OCI-LY3 (cell line): ENCODE data around the gene RNF17.

Source experiments
- H2AFZ ChIP-seq: fragments of 200-600, 300-600 bp; shearing (Covaris generic); 2 replicates; pipeline ENCODE4 v1.6.0; 2014; ENCODE audit warnings: antibody characterized with exemption, low read depth, low read length
- H3K27ac ChIP-seq: fragments of 200-600, 300-600 bp; sonication (generic); 2 replicates; pipeline ENCODE4 v1.5.1; 2014; ENCODE audit warnings: mild to moderate bottlenecking, low read length, moderate library complexity, mixed read lengths
- H3K27me3 ChIP-seq: fragments of 200-600, 300-600 bp; sonication (generic); 2 replicates; pipeline ENCODE4 v1.6.1; 2014; ENCODE audit warnings: low read depth, low read length, mixed read lengths
- H3K36me3 ChIP-seq: fragments of 200-600, 300-600 bp; sonication (generic); replicated peaks from 2 replicates; pipeline ENCODE3; 2014; ENCODE audit warnings: low read depth, low read length, mixed read lengths
- H3K4me1 ChIP-seq: fragments of 300-600, 200-600 bp; sonication (generic); 2 replicates; pipeline ENCODE4 v1.6.1; 2014; ENCODE audit warnings: low read length, mixed read lengths
- H3K4me2 ChIP-seq: fragments of 200-600, 300-600 bp; sonication (generic); 2 replicates; pipeline ENCODE4 v1.6.1; 2014; ENCODE audit warnings: low read length, mixed read lengths
- H3K4me3 ChIP-seq: fragments of 300-600, 200-600 bp; sonication (generic); 2 replicates; pipeline ENCODE4 v1.5.1; 2014; ENCODE audit warnings: antibody characterized with exemption, mild to moderate bottlenecking, low read length, moderate library complexity
- H3K79me2 ChIP-seq: fragments of 300-600, 200-600 bp; shearing (Covaris generic); 2 replicates; pipeline ENCODE4 v1.6.1; 2014; ENCODE audit warnings: mild to moderate bottlenecking, low read length, mixed read lengths
- H3K9ac ChIP-seq: fragments of 300-600, 200-600 bp; shearing (Covaris generic); 2 replicates; pipeline ENCODE4 v1.6.0; 2014; ENCODE audit warnings: mild to moderate bottlenecking, low read length, moderate library complexity
- H3K9me3 ChIP-seq: fragments of 200-600, 300-600 bp; shearing (Covaris generic); 2 replicates; pipeline ENCODE4 v1.6.1; 2014; ENCODE audit warnings: low read length, mixed read lengths; ENCODE audit not compliant: insufficient read depth
- H4K20me1 ChIP-seq: fragments of 200-600, 300-600 bp; sonication (generic); 2 replicates; pipeline ENCODE4 v1.6.1; 2016; ENCODE audit warnings: low read length, mixed read lengths; ENCODE audit not compliant: insufficient read depth
- CTCF ChIP-seq: fragments of 200-600, 300-600 bp; sonication (generic); IDR thresholded peaks from 2 replicates; pipeline ENCODE4 v1.5.1; 2014; ENCODE audit warnings: antibody characterized with exemption, low read length, low read depth
- EZH2phosphoT487 ChIP-seq: fragments of 200-600 bp; shearing (Covaris generic); IDR thresholded peaks from 2 replicates; pipeline ENCODE4 v1.6.1; 2018; ENCODE audit warnings: antibody characterized with exemption, mixed run types, low read depth

RNF17 gene, protein sequence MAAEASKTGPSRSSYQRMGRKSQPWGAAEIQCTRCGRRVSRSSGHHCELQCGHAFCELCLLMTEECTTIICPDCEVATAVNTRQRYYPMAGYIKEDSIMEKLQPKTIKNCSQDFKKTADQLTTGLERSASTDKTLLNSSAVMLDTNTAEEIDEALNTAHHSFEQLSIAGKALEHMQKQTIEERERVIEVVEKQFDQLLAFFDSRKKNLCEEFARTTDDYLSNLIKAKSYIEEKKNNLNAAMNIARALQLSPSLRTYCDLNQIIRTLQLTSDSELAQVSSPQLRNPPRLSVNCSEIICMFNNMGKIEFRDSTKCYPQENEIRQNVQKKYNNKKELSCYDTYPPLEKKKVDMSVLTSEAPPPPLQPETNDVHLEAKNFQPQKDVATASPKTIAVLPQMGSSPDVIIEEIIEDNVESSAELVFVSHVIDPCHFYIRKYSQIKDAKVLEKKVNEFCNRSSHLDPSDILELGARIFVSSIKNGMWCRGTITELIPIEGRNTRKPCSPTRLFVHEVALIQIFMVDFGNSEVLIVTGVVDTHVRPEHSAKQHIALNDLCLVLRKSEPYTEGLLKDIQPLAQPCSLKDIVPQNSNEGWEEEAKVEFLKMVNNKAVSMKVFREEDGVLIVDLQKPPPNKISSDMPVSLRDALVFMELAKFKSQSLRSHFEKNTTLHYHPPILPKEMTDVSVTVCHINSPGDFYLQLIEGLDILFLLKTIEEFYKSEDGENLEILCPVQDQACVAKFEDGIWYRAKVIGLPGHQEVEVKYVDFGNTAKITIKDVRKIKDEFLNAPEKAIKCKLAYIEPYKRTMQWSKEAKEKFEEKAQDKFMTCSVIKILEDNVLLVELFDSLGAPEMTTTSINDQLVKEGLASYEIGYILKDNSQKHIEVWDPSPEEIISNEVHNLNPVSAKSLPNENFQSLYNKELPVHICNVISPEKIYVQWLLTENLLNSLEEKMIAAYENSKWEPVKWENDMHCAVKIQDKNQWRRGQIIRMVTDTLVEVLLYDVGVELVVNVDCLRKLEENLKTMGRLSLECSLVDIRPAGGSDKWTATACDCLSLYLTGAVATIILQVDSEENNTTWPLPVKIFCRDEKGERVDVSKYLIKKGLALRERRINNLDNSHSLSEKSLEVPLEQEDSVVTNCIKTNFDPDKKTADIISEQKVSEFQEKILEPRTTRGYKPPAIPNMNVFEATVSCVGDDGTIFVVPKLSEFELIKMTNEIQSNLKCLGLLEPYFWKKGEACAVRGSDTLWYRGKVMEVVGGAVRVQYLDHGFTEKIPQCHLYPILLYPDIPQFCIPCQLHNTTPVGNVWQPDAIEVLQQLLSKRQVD (N-terminal part only)

GRCh38 chr13:24763596-24764275 lies at the start of gene RNF17:
RNF17 (plus strand) TSS chr13:24764169; CDS start chr13:24764204, 35 bp downstream.
- TF ChIP-seq CTCF, result no peak
- TF ChIP-seq EZH2phosphoT487, result no peak
- Histone ChIP-seq H3K79me2 (no peaks in the 10 kb centered on the region), H3K4me3 (no peak within 1 kb of the TSS), H3K9me3 (no peaks in the 10 kb centered on the region), H3K27me3 (peaks cover 6% of the 10 kb centered on the region), H4K20me1 (no peaks in the 10 kb centered on the region), H3K9ac (no peak within 1 kb of the TSS), H3K4me2 (no peak within 1 kb of the TSS), H3K36me3 (no peaks in the 10 kb centered on the region), H3K4me1 (no peaks in the 10 kb centered on the region), H3K27ac (no peak within 1 kb of the TSS), H2AFZ (no peak within 1 kb of the TSS)

GRCh38 chr13:24716011-24716410 lies 48.0 kb upstream of the RNF17 start:
- Histone ChIP-seq H3K9me3 (no peaks in the 10 kb centered on the region), H3K27me3 (peaks cover 13% of the 10 kb centered on the region), H2AFZ (no peak overlapping the region), H3K27ac (no peak overlapping the region), H3K36me3 (no peaks in the 10 kb centered on the region), H3K79me2 (no peaks in the 10 kb centered on the region), H3K9ac (no peak overlapping the region), H3K4me2 (no peak overlapping the region), H3K4me3 (no peak overlapping the region), H3K4me1 (no peaks in the 10 kb centered on the region), H4K20me1 (no peaks in the 10 kb centered on the region)
- TF ChIP-seq CTCF (no peak), EZH2phosphoT487 (no peak)

DNA sequence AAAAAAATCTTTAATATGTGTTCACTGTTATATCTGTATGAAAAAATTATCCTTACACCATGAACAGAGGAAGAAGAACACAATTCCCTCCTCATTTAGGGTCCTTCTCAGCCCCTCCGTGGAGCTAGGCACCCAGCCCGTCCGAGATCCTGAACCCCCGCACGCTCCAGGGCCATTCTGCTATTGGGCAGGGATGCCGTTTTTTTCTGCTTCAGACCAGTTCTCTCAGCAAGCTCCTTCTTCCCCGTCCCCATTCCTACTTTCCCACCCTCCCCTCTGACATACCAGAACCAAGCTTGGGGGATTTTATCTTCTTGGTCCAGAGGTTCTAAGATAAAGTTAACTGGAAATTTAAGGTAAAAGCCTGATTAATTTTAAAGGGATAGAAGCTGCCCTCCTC lies 47.5 kb upstream of the RNF17 start:
- H4K20me1 ChIP-seq, result no peaks in the 10 kb centered on the region
- no peaks in the 10 kb centered on the region for H3K36me3 ChIP-seq
- no peak overlapping the region for H3K27ac ChIP-seq
- TF ChIP-seq CTCF, result no peak
- no peak for TF ChIP-seq EZH2phosphoT487
- no peaks in the 10 kb centered on the region for H3K79me2 ChIP-seq
- no peaks in the 10 kb centered on the region for H3K9me3 ChIP-seq
- H3K27me3 ChIP-seq, result peaks cover 13% of the 10 kb centered on the region
- no peak overlapping the region for H2AFZ ChIP-seq
- no peaks in the 10 kb centered on the region for H3K4me1 ChIP-seq
- no peak overlapping the region for H3K4me3 ChIP-seq
- no peak overlapping the region for H3K4me2 ChIP-seq
- no peak overlapping the region for H3K9ac ChIP-seq
